ENCODE results near the gene C2CD5.

Gene C2CD5

DNA sequence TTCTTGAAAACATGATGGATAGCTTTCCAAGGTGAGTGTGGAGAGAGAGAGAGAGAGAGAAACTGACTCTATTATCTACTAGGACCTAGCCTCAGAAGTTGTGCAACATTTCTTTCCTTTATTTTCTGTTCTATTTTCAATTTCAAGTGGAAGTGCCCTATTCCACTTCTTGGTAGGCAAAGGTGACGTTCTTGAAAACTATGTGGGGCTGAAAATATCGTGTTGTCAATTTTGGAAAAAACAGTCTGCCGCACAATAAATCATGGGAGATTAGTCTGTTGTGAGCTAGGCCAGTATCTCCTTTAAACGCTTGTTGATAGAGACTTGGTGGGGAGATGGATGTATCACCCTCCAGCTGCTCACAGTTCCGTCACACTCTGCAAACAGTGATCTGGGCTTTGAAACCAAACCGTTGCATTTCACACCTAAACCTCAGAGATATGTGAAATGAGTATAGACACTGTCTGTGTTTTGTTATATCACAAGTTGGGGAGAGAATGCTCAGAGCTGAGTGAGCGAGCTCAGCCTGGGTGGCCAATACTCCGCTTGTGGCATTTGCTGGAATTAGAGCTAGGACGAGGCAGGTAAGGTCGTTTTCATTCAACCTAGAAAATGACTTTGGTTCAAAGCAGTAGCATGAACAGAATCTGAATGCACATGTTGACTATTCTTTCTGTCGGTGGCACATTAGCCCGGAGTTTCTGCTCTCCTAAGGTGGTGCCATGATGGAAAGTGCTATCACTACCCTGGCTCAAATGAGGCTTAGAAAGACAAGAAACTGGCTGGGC is 134.8 kb downstream of the C2CD5 start:
- DNase-seq, result peak; percentile 36

DNA sequence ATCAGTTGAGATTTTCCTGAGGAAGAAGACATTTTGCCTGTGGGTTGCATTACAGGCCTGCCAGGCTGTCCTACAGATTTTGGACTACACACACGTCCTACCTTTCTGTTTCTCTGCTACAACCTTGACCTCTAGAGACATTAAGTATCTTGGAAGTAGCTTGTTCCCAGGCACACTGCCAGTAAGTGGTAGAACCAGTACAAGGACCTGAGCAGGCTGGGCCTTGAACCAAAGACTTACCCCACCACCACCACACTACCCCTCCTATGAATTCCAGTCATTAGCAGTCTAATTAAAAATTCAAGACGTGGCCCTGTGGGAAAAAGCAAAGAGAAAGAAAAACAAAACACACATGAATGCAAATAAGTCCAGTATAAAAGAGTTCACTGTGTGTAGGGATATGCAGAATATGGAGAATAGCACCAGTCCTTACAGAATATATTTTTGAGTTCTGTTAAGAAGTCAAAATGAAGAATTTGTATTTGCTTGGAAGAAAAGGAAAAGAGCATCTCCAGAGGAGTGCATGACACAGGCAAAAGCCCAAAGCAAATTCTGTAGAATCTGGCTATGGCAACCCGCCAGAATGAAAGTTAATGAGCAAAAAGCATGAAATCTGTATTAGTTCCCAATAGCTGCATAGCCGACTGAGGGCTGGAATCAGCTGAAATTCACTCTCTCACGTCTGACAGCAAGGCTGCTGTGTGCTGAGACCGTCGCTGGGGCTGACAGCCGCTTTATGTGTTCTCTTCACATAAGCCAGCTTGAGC is 135.5 kb downstream of the C2CD5 start:
- no peak for DNase-seq

GRCh38 chr12:22407397-22407796 is 136.9 kb downstream of the C2CD5 start:
- DNase-seq, result no peak

DNA sequence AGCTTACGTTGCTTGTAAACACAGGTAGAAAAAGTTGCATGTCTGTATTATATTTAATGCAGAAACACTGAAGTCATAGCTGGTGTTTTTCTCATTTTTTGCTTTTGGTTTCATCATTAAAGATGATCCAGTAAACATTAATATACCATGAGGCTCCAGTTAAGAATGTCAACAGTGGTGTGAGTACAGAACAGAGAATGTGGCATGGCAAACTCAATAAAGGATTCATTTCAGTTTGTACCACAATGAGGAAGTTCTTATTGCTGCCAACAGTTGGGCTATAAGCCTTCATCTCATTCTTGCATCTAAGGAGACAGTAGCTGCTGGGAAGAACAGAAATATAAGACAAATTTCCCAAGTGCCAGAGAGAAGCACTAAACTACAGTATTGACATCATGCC is 137.7 kb downstream of the C2CD5 start:
- peak; percentile 88 for DNase-seq

- peak; percentile 70 for DNase-seq
These were observed 144.7 kb downstream of the C2CD5 start for GRCh38 chr12:22399464-22400180.

Measured in MV-4-11 (cell line).